HepG2 (cell line): Measurements from ENCODE around the gene MAP2K7. TPM values are rescaled to one million over a fixed set of nuclear protein-coding genes. Genes with fewer than 3 reads are reported as not detected.
A peak's percentile ranks its signal among the peaks of the same experiment; 100 is the strongest.

Experiments
- AGO1 ChIP-seq: fragments of 200-400 bp; formaldehyde crosslinking; IDR thresholded peaks from 2 replicates; pipeline ENCODE4 v1.6.1; 2017; ENCODE audit warnings: mild to moderate bottlenecking, low read depth, low read length, moderate library complexity; ENCODE audit not compliant: poor library complexity, severe bottlenecking
- ATF5 ChIP-seq: sonication (generic); formaldehyde crosslinking; IDR thresholded peaks from 2 replicates; pipeline ENCODE4 v1.4.0; 2020; ENCODE audit warnings: mild to moderate bottlenecking, low read depth, missing genetic modification reagents
- BRF2 ChIP-seq: sonication (generic); formaldehyde crosslinking; IDR thresholded peaks from 2 replicates; pipeline ENCODE4 v1.8.1; 2022; ENCODE audit warnings: mild to moderate bottlenecking, missing genetic modification reagents
- CBX5 ChIP-seq: sonication (generic); formaldehyde crosslinking; IDR thresholded peaks from 2 replicates; pipeline ENCODE4 v1.4.0; 2020; ENCODE audit warnings: missing genetic modification reagents, borderline replicate concordance
- DMAP1 ChIP-seq: IDR thresholded peaks from 2 replicates; pipeline ENCODE4 v1.6.1; 2016
- DNMT1 ChIP-seq: sonication (generic); formaldehyde crosslinking; IDR thresholded peaks from 2 replicates; pipeline ENCODE4 v1.5.1; 2020; ENCODE audit warnings: mild to moderate bottlenecking, missing genetic modification reagents
- LCORL ChIP-seq, 2 experiments: fragments of 450-650 bp in 1 of 2; sonication (generic) in 1 of 2; formaldehyde crosslinking in 1 of 2; IDR thresholded peaks; 2 replicates each; pipeline versions ENCODE4 v1.5.0 to v1.6.1; 2017 to 2020; ENCODE audit warnings: antibody characterized with exemption in 1 of 2, missing genetic modification reagents in 1 of 2
- PCBP2 ChIP-seq: fragments of 200-400 bp; formaldehyde crosslinking; optimal IDR thresholded peaks from 2 replicates; pipeline ENCODE3; 2018; ENCODE audit warnings: low read length, low read depth; ENCODE audit not compliant: poor library complexity, severe bottlenecking
- RARA ChIP-seq: IDR thresholded peaks from 2 replicates; pipeline ENCODE4 v1.6.1; 2016; ENCODE audit warnings: missing genetic modification reagents, missing compliant biosample characterization
- SAP130 ChIP-seq: IDR thresholded peaks from 2 replicates; pipeline ENCODE4 v1.6.1; 2016; ENCODE audit warnings: low read depth
- SRY ChIP-seq: sonication (generic); formaldehyde crosslinking; IDR thresholded peaks from 2 replicates; pipeline ENCODE4 v1.8.0; 2022; ENCODE audit warnings: mild to moderate bottlenecking, missing genetic modification reagents
- TERF1 ChIP-seq: sonication (generic); formaldehyde crosslinking; IDR thresholded peaks from 2 replicates; pipeline ENCODE4 v1.8.0; 2022; ENCODE audit warnings: mild to moderate bottlenecking, missing genetic modification reagents, moderate library complexity
- ZNF234 ChIP-seq: sonication (generic); formaldehyde crosslinking; conservative IDR thresholded peaks from 2 replicates; pipeline ENCODE4 v1.5.1; 2020; ENCODE audit warnings: mild to moderate bottlenecking, missing genetic modification reagents
- ZNF30 ChIP-seq: sonication (generic); formaldehyde crosslinking; IDR thresholded peaks from 2 replicates; pipeline ENCODE4 v1.5.0; 2020; ENCODE audit warnings: mild to moderate bottlenecking, missing genetic modification reagents
- ZNF552 ChIP-seq: sonication (generic); formaldehyde crosslinking; IDR thresholded peaks from 2 replicates; pipeline ENCODE4 v1.9.0; 2022; ENCODE audit warnings: missing genetic modification reagents, mild to moderate bottlenecking, borderline replicate concordance
- ZNF678 ChIP-seq: sonication (generic); formaldehyde crosslinking; IDR thresholded peaks from 2 replicates; pipeline ENCODE4 v1.4.0; 2020; ENCODE audit warnings: mild to moderate bottlenecking, missing genetic modification reagents
- ZNF792 ChIP-seq: IDR thresholded peaks from 2 replicates; pipeline ENCODE4 v1.6.1; 2016
- ZNF816 ChIP-seq: sonication (generic); formaldehyde crosslinking; IDR thresholded peaks from 2 replicates; pipeline ENCODE4 v1.8.0; 2022; ENCODE audit warnings: missing genetic modification reagents, mild to moderate bottlenecking, borderline replicate concordance
- polyA plus RNA-seq, 8 experiments: library from polyadenylated mRNA; depleted of rRNA in 3 of 8; stranded (reverse) in 7 of 8; unstranded in 1 of 8; fragments of >200 nt; fragmentation: Illumina TruSeq in 4 of 8; extraction: Trizol in 4 of 8; gene quantifications; 2 replicates each; pipeline versions ENCODE4 v1.2.1 to v1.2.3, GENCODE V29; 2011 to 2016; ENCODE audit warnings: low read depth in 4 of 8, missing spikeins in 1 of 8, mixed read lengths in 1 of 8; ENCODE audit not compliant: insufficient read depth in 1 of 8
- total RNA-seq, 5 experiments: library from RNA; depleted of rRNA; stranded (reverse); fragments of >200 nt; fragmentation: Illumina TruSeq; extraction: Trizol; gene quantifications; 2 replicates each; pipeline ENCODE4 v1.2.3, GENCODE V29; 2016; ENCODE audit warnings: low read depth in 1 of 5
- TF ChIP-seq, protein P1 (sequence below): sonication (generic); formaldehyde crosslinking; IDR thresholded peaks from 2 replicates; pipeline ENCODE4 v1.5.0; 2020; ENCODE audit warnings: missing genetic modification reagents, mild to moderate bottlenecking, borderline replicate concordance
- TF ChIP-seq, protein P2 (sequence below): sonication (generic); formaldehyde crosslinking; IDR thresholded peaks from 2 replicates; pipeline ENCODE4 v1.4.0; 2020; ENCODE audit warnings: missing genetic modification reagents, mild to moderate bottlenecking, borderline replicate concordance

Gene MAP2K7
- total and polyA plus RNA-seq, 2 of the 13 experiments (the other 11 are each of a cell fraction or from before 2014, with no cell fraction given), result 9.0 to 10.8 TPM

- TF ChIP-seq, protein P1, sequence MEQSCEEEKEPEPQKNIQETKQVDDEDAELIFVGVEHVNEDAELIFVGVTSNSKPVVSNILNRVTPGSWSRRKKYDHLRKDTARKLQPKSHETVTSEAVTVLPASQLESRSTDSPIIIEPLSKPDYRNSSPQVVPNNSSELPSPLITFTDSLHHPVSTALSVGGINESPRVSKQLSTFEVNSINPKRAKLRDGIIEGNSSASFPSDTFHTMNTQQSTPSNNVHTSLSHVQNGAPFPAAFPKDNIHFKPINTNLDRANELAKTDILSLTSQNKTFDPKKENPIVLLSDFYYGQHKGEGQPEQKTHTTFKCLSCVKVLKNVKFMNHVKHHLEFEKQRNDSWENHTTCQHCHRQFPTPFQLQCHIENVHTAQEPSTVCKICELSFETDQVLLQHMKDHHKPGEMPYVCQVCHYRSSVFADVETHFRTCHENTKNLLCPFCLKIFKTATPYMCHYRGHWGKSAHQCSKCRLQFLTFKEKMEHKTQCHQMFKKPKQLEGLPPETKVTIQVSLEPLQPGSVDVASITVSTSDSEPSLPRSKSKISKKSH, result no peak
- TF ChIP-seq ATF5 (no peak), DNMT1 (CRISPR knock-in tag) (0 out of 2 replicates have a peak, but pooled peaks have one; percentile 33), ZNF816 (CRISPR knock-in tag) (peak; percentile 65; the same call in 1 of the 2 replicates), DMAP1 (CRISPR knock-in tag) (peak; percentile 58; the same call in 1 of the 2 replicates), ZNF30 (no peak), ZNF678 (CRISPR knock-in tag) (0 out of 2 replicates have a peak, but pooled peaks have one; percentile 43), ZNF552 (CRISPR knock-in tag) (peak; percentile 47; the same call in 1 of the 2 replicates), SRY (CRISPR knock-in tag) (no peak), PCBP2 (no peak), BRF2 (CRISPR knock-in tag) (no peak; the same call in 1 of the 2 replicates), RARA (CRISPR knock-in tag) (no peak; the same call in 1 of the 2 replicates), CBX5 (0 out of 2 replicates have a peak, but pooled peaks have one; percentile 34), LCORL (IDR thresholded peaks at IDR 0.05) (no peak), LCORL (CRISPR knock-in tag; IDR thresholded peaks at IDR 0.05) (peak; percentile 73; the same call in 1 of the 2 replicates), AGO1 (peak; percentile 64), TERF1 (CRISPR knock-in tag) (no peak), ZNF792 (CRISPR knock-in tag) (peak; percentile 83; the same call in 1 of the 2 replicates), ZNF234 (no peak), SAP130 (peak; percentile 91)
- TF ChIP-seq, protein P2, sequence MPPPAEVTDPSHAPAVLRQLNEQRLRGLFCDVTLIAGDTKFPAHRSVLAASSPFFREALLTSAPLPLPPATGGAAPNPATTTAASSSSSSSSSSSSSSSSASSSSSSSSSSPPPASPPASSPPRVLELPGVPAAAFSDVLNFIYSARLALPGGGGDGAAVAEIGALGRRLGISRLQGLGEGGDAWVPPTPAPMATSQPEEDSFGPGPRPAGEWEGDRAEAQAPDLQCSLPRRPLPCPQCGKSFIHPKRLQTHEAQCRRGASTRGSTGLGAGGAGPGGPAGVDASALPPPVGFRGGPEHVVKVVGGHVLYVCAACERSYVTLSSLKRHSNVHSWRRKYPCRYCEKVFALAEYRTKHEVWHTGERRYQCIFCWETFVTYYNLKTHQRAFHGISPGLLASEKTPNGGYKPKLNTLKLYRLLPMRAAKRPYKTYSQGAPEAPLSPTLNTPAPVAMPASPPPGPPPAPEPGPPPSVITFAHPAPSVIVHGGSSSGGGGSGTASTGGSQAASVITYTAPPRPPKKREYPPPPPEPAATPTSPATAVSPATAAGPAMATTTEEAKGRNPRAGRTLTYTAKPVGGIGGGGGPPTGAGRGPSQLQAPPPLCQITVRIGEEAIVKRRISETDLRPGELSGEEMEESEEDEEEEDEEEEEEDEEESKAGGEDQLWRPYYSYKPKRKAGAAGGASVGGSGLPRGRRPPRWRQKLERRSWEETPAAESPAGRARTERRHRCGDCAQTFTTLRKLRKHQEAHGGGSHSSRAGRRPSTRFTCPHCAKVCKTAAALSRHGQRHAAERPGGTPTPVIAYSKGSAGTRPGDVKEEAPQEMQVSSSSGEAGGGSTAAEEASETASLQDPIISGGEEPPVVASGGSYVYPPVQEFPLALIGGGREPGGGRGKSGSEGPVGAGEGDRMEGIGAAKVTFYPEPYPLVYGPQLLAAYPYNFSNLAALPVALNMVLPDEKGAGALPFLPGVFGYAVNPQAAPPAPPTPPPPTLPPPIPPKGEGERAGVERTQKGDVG, result no peak
These were observed 16.2 kb downstream of the MAP2K7 start, which contains the start of gene SNAPC2 (continued) for GRCh38 chr19:7919610-7920518.
